Measurements from ENCODE around the gene PIK3C2A.

PIK3C2A gene

GRCh38 chr11:17208257-17208999 lies 642 bp upstream of the PIK3C2A start:
- H3K4me3 ChIP-seq (replicated peaks; ENCODE audit: insufficient read depth, low read length), result peak overlapping the region; percentile 91
- peak overlapping the region; percentile 80 for H3K27ac ChIP-seq (replicated peaks)
- no peak for TF ChIP-seq REST (IDR thresholded peaks at IDR 0.05; ENCODE audit: insufficient replicate concordance, low read depth)
- TF ChIP-seq CTCF (IDR thresholded peaks at IDR 0.05; ENCODE audit: insufficient read depth, low read length), result no peak
- TF ChIP-seq POLR2AphosphoS5 (IDR thresholded peaks at IDR 0.05; ENCODE audit: low read depth), result no peak
- no peak for TF ChIP-seq SPI1 (IDR thresholded peaks at IDR 0.05; ENCODE audit: borderline replicate concordance, low read depth)
- TF ChIP-seq GABPA (IDR thresholded peaks at IDR 0.05; ENCODE audit: low read depth), result no peak
- DNase-seq (ENCODE audit: low read depth in 1 of 2, low spot score in 1 of 2), result peak in 1 of 2 experiments; percentile 33
- no peaks in the 10 kb centered on the region for H3K27me3 ChIP-seq (ENCODE audit: insufficient read depth, poor library complexity, severe bottlenecking)

GRCh38 chr11:17206463-17206862 lies 1.3 kb downstream of the PIK3C2A start:
- DNase-seq (ENCODE audit: low read depth in 1 of 2, low spot score in 1 of 2), result no peak
- H3K27me3 ChIP-seq (ENCODE audit: insufficient read depth, poor library complexity, severe bottlenecking), result no peaks in the 10 kb centered on the region
- no peak overlapping the region for H3K27ac ChIP-seq (replicated peaks)
- peak overlapping the region; percentile 91 for H3K4me3 ChIP-seq (replicated peaks; ENCODE audit: insufficient read depth, low read length)
- TF ChIP-seq SPI1 (IDR thresholded peaks at IDR 0.05; ENCODE audit: borderline replicate concordance, low read depth), result no peak
- no peak for TF ChIP-seq REST (IDR thresholded peaks at IDR 0.05; ENCODE audit: insufficient replicate concordance, low read depth)
- TF ChIP-seq POLR2AphosphoS5 (IDR thresholded peaks at IDR 0.05; ENCODE audit: low read depth), result no peak
- no peak for TF ChIP-seq GABPA (IDR thresholded peaks at IDR 0.05; ENCODE audit: low read depth)
- TF ChIP-seq CTCF (IDR thresholded peaks at IDR 0.05; ENCODE audit: insufficient read depth, low read length), result no peak

- H3K4me3 ChIP-seq (replicated peaks; ENCODE audit: insufficient read depth, low read length), result no peak overlapping the region
- TF ChIP-seq CTCF (IDR thresholded peaks at IDR 0.05; ENCODE audit: insufficient read depth, low read length) (no peak), REST (IDR thresholded peaks at IDR 0.05; ENCODE audit: insufficient replicate concordance, low read depth) (no peak), POLR2AphosphoS5 (IDR thresholded peaks at IDR 0.05; ENCODE audit: low read depth) (no peak), GABPA (IDR thresholded peaks at IDR 0.05; ENCODE audit: low read depth) (no peak), SPI1 (IDR thresholded peaks at IDR 0.05; ENCODE audit: borderline replicate concordance, low read depth) (no peak)
- H3K27ac ChIP-seq (replicated peaks), result no peak overlapping the region
- DNase-seq (ENCODE audit: low read depth in 1 of 2, low spot score in 1 of 2), result no peak
- H3K27me3 ChIP-seq (ENCODE audit: insufficient read depth, poor library complexity, severe bottlenecking), result no peaks in the 10 kb centered on the region
Measured at GRCh38 chr11:17197431-17197898, 10.3 kb downstream of the PIK3C2A start.

Data from HL-60 (cell line).